ENCODE measurements around the gene ITPA. TPM values are rescaled to one million over a fixed set of nuclear protein-coding genes. Genes with fewer than 3 reads are reported as not detected.

Gene ITPA
- total and polyA plus RNA-seq, 2 of the 13 experiments (the other 11 are each of a cell fraction or from before 2014, with no cell fraction given) = 60.1 to 103 TPM

DNA sequence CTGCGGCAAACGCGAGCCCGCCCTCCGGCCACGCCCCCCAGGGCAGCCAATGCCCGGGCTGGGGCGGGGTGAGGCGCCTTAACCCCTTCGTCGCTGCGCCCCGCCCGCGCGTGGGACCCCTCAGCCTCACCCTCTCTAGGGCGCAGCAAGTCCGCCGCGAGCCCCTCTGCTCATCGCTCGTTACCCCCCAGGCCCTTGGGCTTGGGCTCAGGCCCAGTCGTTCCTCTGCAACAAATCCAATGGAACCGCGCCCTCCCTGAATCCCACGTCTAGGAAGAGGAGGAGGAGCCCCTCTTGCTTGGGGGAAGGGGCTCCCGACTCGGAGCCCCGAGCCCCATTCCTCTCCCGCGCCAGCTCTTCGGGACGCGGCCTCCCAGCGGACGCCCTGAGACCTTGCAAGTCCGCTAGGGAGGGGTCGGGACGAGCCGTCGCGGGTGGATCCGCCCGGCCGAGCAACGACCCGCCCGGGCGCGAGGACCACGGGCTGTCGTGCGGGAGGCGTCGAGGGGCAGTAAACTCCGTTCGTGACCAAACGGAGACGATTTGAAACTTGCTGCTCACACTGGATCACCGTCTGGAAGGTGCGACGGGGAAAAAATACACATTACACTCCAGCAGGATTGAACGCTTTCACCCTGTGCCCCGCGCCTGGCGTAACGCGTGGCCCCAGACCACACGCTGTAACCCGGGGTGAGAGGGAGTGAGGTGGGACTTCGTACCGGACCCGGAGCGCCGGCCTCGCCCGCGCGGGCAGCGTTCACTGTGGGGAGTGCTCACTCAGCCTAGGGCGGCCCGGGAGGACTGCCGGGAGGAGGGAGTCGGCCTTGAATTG lies 35.5 kb upstream of the ITPA start (continued):
- TF ChIP-seq, protein P1, sequence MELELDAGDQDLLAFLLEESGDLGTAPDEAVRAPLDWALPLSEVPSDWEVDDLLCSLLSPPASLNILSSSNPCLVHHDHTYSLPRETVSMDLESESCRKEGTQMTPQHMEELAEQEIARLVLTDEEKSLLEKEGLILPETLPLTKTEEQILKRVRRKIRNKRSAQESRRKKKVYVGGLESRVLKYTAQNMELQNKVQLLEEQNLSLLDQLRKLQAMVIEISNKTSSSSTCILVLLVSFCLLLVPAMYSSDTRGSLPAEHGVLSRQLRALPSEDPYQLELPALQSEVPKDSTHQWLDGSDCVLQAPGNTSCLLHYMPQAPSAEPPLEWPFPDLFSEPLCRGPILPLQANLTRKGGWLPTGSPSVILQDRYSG (CRISPR knock-in tag; IDR thresholded peaks at IDR 0.05) = no peak; the same call in 1 of the 2 replicates
- TF ChIP-seq ZNF263 (CRISPR knock-in tag; IDR thresholded peaks at IDR 0.05) (peak; percentile 100), KLF12 (CRISPR knock-in tag; IDR thresholded peaks at IDR 0.05; ENCODE audit: borderline replicate concordance) (peak; percentile 95), ATRX (CRISPR knock-in tag; IDR thresholded peaks at IDR 0.05; ENCODE audit: borderline replicate concordance) (no peak), ZNF607 (CRISPR knock-in tag; IDR thresholded peaks at IDR 0.05; ENCODE audit: borderline replicate concordance) (peak; percentile 27), ZSCAN12 (CRISPR knock-in tag; IDR thresholded peaks at IDR 0.05) (peak; percentile 79; the same call in 1 of the 2 replicates), TBP (CRISPR knock-in tag; IDR thresholded peaks at IDR 0.05) (no peak; the same call in 1 of the 2 replicates), KMT2A (CRISPR knock-in tag; IDR thresholded peaks at IDR 0.05) (peak; percentile 94), GATA4 (IDR thresholded peaks at IDR 0.05; ENCODE audit: borderline replicate concordance, low read depth) (peak; percentile 56), ZNF451 (CRISPR knock-in tag; IDR thresholded peaks at IDR 0.05) (peak; percentile 96), SMAD1 (CRISPR knock-in tag; IDR thresholded peaks at IDR 0.05; ENCODE audit: borderline replicate concordance, low read depth) (peak; percentile 99; the same call in 1 of the 2 replicates), KLF11 (CRISPR knock-in tag; IDR thresholded peaks at IDR 0.05) (peak; percentile 64; the same call in 1 of the 2 replicates), DPF2 (CRISPR knock-in tag; IDR thresholded peaks at IDR 0.05; ENCODE audit: borderline replicate concordance, low read depth) (peak; percentile 50; the same call in 1 of the 2 replicates), ZNF253 (CRISPR knock-in tag; IDR thresholded peaks at IDR 0.05; ENCODE audit: borderline replicate concordance) (peak; percentile 70; the same call in 1 of the 2 replicates), SMARCC2 (IDR thresholded peaks at IDR 0.05) (no peak; the same call in 1 of the 2 replicates), SMC3 (IDR thresholded peaks at IDR 0.05; ENCODE audit: low read length) (no peak)
- TF ChIP-seq, protein P2, sequence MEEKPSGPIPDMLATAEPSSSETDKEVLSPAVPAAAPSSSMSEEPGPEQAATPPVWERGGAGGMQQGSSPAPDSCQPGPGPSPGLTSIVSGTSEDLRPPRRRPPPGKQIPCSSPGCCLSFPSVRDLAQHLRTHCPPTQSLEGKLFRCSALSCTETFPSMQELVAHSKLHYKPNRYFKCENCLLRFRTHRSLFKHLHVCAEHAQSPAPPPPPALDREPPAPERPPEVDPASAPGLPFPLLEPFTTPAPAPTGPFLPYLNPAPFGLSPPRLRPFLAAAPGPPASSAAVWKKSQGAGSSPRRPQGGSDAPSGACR (CRISPR knock-in tag; IDR thresholded peaks at IDR 0.05) = peak; percentile 92; the same call in 1 of the 2 replicates
- TF ChIP-seq, protein P3, sequence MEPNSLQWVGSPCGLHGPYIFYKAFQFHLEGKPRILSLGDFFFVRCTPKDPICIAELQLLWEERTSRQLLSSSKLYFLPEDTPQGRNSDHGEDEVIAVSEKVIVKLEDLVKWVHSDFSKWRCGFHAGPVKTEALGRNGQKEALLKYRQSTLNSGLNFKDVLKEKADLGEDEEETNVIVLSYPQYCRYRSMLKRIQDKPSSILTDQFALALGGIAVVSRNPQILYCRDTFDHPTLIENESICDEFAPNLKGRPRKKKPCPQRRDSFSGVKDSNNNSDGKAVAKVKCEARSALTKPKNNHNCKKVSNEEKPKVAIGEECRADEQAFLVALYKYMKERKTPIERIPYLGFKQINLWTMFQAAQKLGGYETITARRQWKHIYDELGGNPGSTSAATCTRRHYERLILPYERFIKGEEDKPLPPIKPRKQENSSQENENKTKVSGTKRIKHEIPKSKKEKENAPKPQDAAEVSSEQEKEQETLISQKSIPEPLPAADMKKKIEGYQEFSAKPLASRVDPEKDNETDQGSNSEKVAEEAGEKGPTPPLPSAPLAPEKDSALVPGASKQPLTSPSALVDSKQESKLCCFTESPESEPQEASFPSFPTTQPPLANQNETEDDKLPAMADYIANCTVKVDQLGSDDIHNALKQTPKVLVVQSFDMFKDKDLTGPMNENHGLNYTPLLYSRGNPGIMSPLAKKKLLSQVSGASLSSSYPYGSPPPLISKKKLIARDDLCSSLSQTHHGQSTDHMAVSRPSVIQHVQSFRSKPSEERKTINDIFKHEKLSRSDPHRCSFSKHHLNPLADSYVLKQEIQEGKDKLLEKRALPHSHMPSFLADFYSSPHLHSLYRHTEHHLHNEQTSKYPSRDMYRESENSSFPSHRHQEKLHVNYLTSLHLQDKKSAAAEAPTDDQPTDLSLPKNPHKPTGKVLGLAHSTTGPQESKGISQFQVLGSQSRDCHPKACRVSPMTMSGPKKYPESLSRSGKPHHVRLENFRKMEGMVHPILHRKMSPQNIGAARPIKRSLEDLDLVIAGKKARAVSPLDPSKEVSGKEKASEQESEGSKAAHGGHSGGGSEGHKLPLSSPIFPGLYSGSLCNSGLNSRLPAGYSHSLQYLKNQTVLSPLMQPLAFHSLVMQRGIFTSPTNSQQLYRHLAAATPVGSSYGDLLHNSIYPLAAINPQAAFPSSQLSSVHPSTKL (CRISPR knock-in tag; IDR thresholded peaks at IDR 0.05) = peak; percentile 67
- TF ChIP-seq, protein P4, sequence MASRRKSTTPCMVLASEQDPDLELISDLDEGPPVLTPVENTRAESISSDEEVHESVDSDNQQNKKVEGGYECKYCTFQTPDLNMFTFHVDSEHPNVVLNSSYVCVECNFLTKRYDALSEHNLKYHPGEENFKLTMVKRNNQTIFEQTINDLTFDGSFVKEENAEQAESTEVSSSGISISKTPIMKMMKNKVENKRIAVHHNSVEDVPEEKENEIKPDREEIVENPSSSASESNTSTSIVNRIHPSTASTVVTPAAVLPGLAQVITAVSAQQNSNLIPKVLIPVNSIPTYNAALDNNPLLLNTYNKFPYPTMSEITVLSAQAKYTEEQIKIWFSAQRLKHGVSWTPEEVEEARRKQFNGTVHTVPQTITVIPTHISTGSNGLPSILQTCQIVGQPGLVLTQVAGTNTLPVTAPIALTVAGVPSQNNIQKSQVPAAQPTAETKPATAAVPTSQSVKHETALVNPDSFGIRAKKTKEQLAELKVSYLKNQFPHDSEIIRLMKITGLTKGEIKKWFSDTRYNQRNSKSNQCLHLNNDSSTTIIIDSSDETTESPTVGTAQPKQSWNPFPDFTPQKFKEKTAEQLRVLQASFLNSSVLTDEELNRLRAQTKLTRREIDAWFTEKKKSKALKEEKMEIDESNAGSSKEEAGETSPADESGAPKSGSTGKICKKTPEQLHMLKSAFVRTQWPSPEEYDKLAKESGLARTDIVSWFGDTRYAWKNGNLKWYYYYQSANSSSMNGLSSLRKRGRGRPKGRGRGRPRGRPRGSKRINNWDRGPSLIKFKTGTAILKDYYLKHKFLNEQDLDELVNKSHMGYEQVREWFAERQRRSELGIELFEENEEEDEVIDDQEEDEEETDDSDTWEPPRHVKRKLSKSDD (CRISPR knock-in tag; IDR thresholded peaks at IDR 0.05; ENCODE audit: low read depth) = peak; percentile 79
- TF ChIP-seq, protein P5, sequence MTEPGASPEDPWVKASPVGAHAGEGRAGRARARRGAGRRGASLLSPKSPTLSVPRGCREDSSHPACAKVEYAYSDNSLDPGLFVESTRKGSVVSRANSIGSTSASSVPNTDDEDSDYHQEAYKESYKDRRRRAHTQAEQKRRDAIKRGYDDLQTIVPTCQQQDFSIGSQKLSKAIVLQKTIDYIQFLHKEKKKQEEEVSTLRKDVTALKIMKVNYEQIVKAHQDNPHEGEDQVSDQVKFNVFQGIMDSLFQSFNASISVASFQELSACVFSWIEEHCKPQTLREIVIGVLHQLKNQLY (CRISPR knock-in tag; IDR thresholded peaks at IDR 0.05) = peak; percentile 82

All from HepG2 (cell line).